ENCODE measurements around the gene APOBEC3G. TPM values are rescaled to one million over a fixed set of nuclear protein-coding genes. Genes with fewer than 3 reads are reported as not detected.
"Not testable (repeated sequence)": the region's sequence is repeated elsewhere in the genome, so short reads cannot be mapped to it uniquely, and the experiment has no call there.

APOBEC3G gene
- total and polyA plus RNA-seq, 2 donors (not counting 1 experiment from before 2014, with no cell fraction given) = 94.2 to 96.6 TPM

- 98% methylated on average over 11 of the region's 11 CpGs for WGBS (ENCODE audit: insufficient coverage)
Observed at GRCh38 chr22:39055658-39056057, 21.4 kb upstream of the APOBEC3G start.

GRCh38 chr22:39061290-39061689, 15.8 kb upstream of the APOBEC3G start:
- H3K27ac Mint-ChIP-seq; CTCF ChIA-PET; H3K27me3 ChIP-seq (replicated peaks in 1 of 4; ENCODE audit: control extremely low read depth in 1 of 4, control insufficient read depth in 3 of 4, insufficient read depth in 4 of 4, low read length in 3 of 4); H4K20me1 ChIP-seq (ENCODE audit: control insufficient read depth, insufficient read depth, low read length, poor library complexity, severe bottlenecking); H3K4me3 Mint-ChIP-seq; H3K36me3 ChIP-seq (replicated peaks in 1 of 2; ENCODE audit: control extremely low read depth in 1 of 2, control insufficient read depth in 1 of 2, extremely low read depth in 1 of 2, insufficient read depth in 2 of 2, low read length in 1 of 2); H3K27me3 Mint-ChIP-seq; ATAC-seq (ENCODE audit: low read depth); H3K9me3 Mint-ChIP-seq (ENCODE audit: insufficient read depth): not testable (repeated sequence)
- Histone ChIP-seq H3K9ac (ENCODE audit: low read length) (peak overlapping the region; percentile 45), H3K9me3 (ENCODE audit: control extremely low read depth in 1 of 3, control insufficient read depth in 2 of 3, insufficient read depth in 1 of 3, low read length in 2 of 3) (peaks cover 0 to 12% (median 0%) of the 10 kb centered on the region in 3 donors), H3K4me2 (replicated peaks; ENCODE audit: low read depth, low read length, poor library complexity, severe bottlenecking) (peak overlapping the region; percentile 61), H3K27ac (ENCODE audit: low read length in 2 of 2) (peak overlapping the region; percentile 97 to 98), H3K4me3 (ENCODE audit: control extremely low read depth in 1 of 5, extremely low read depth in 1 of 5, insufficient read depth in 1 of 5, low read depth in 2 of 5, low read length in 4 of 5) (peak overlapping the region in 2 of 5 experiments; percentile 9 to 15), H2AFZ (ENCODE audit: insufficient read depth, low read depth, low read length, poor library complexity, severe bottlenecking) (peak overlapping the region; percentile 47), H3K79me2 (ENCODE audit: control insufficient read depth, insufficient read depth, low read length) (peaks cover 20% of the 10 kb centered on the region), H3K4me1 (ENCODE audit: control insufficient read depth in 2 of 2, insufficient read depth in 2 of 2, low read length in 2 of 2) (peaks cover 74 to 80% of the 10 kb centered on the region in 2 donors)
- peak; percentile 62 for DNase-seq
- POLR2A ChIA-PET = interaction anchor here (0.9 kb wide), 1 partner anchor 20 kb away, joined by 3 read pairs; no protein-coding TSS in a partner anchor
- peaks cover 22% of the 10 kb centered on the region for H3K4me1 Mint-ChIP-seq
- WGBS (ENCODE audit: insufficient coverage) = 28% methylated on average over 5 of the region's 6 CpGs
- intact Hi-C loops (cut with micrococcal nuclease) = loop anchor here (2.0 kb wide), 1 partner anchor 14 kb away; no protein-coding TSS in a partner anchor

More at GRCh38 chr22:39055658-39056057, 21.4 kb upstream of the APOBEC3G start:
- ChIA-PET POLR2A (no interaction called here), CTCF (no interaction called here)
- Mint-ChIP-seq H3K4me1 (peaks cover 28% of the 10 kb centered on the region), H3K4me3 (no peak overlapping the region), H3K9me3 (ENCODE audit: insufficient read depth) (no peaks in the 10 kb centered on the region), H3K27me3 (no peaks in the 10 kb centered on the region), H3K27ac (peak overlapping the region; percentile 15)
- Histone ChIP-seq H4K20me1 (ENCODE audit: control insufficient read depth, insufficient read depth, low read length, poor library complexity, severe bottlenecking) (no peaks in the 10 kb centered on the region), H3K27me3 (replicated peaks in 1 of 4; ENCODE audit: control extremely low read depth in 1 of 4, control insufficient read depth in 3 of 4, insufficient read depth in 4 of 4, low read length in 3 of 4) (no peaks in the 10 kb centered on the region), H3K4me1 (ENCODE audit: control insufficient read depth in 2 of 2, insufficient read depth in 2 of 2, low read length in 2 of 2) (peaks cover 43 to 52% of the 10 kb centered on the region in 2 donors), H3K27ac (ENCODE audit: low read length in 2 of 2) (peak overlapping the region in 1 of 2 donors; percentile 52), H3K4me3 (ENCODE audit: control extremely low read depth in 1 of 5, extremely low read depth in 1 of 5, insufficient read depth in 1 of 5, low read depth in 2 of 5, low read length in 4 of 5) (no peak overlapping the region), H2AFZ (ENCODE audit: insufficient read depth, low read depth, low read length, poor library complexity, severe bottlenecking) (no peak overlapping the region), H3K36me3 (replicated peaks in 1 of 2; ENCODE audit: control extremely low read depth in 1 of 2, control insufficient read depth in 1 of 2, extremely low read depth in 1 of 2, insufficient read depth in 2 of 2, low read length in 1 of 2) (no peaks in the 10 kb centered on the region), H3K79me2 (ENCODE audit: control insufficient read depth, insufficient read depth, low read length) (peaks cover 64% of the 10 kb centered on the region), H3K9ac (ENCODE audit: low read length) (no peak overlapping the region), H3K4me2 (replicated peaks; ENCODE audit: low read depth, low read length, poor library complexity, severe bottlenecking) (no peak overlapping the region), H3K9me3 (ENCODE audit: control extremely low read depth in 1 of 3, control insufficient read depth in 2 of 3, insufficient read depth in 1 of 3, low read length in 2 of 3) (peaks cover 0 to 21% (median 0%) of the 10 kb centered on the region in 3 donors)
- no peak for DNase-seq
- intact Hi-C loops (cut with micrococcal nuclease) = no loop called here
- TF ChIP-seq EZH2 (IDR thresholded peaks at IDR 0.05; ENCODE audit: borderline replicate concordance, insufficient read depth, low read depth, low read length, poor library complexity, severe bottlenecking) (no peak), CTCF (IDR thresholded peaks at IDR 0.05) (no peak)
- ATAC-seq (ENCODE audit: low read depth) = no peak

GRCh38 chr22:39061951-39062350, 15.1 kb upstream of the APOBEC3G start:
- peaks cover 0 to 12% (median 0%) of the 10 kb centered on the region in 3 donors for H3K9me3 ChIP-seq (ENCODE audit: control extremely low read depth in 1 of 3, control insufficient read depth in 2 of 3, insufficient read depth in 1 of 3, low read length in 2 of 3)
- 91% methylated on average over 10 of the region's 10 CpGs for WGBS (ENCODE audit: insufficient coverage)

More at GRCh38 chr22:39061951-39062350, 15.1 kb upstream of the APOBEC3G start:
- H3K27ac Mint-ChIP-seq; H2AFZ ChIP-seq (ENCODE audit: insufficient read depth, low read depth, low read length, poor library complexity, severe bottlenecking); H3K27me3 ChIP-seq (replicated peaks in 1 of 4; ENCODE audit: control extremely low read depth in 1 of 4, control insufficient read depth in 3 of 4, insufficient read depth in 4 of 4, low read length in 3 of 4); CTCF ChIA-PET; H4K20me1 ChIP-seq (ENCODE audit: control insufficient read depth, insufficient read depth, low read length, poor library complexity, severe bottlenecking); ATAC-seq (ENCODE audit: low read depth); H3K9ac ChIP-seq (ENCODE audit: low read length); H3K4me3 Mint-ChIP-seq; DNase-seq; H3K27me3 Mint-ChIP-seq; POLR2A ChIA-PET; H3K9me3 Mint-ChIP-seq (ENCODE audit: insufficient read depth); H3K36me3 ChIP-seq (replicated peaks in 1 of 2; ENCODE audit: control extremely low read depth in 1 of 2, control insufficient read depth in 1 of 2, extremely low read depth in 1 of 2, insufficient read depth in 2 of 2, low read length in 1 of 2): not testable (repeated sequence)
- peak overlapping the region in 1 of 5 experiments; percentile 15 for H3K4me3 ChIP-seq (ENCODE audit: control extremely low read depth in 1 of 5, extremely low read depth in 1 of 5, insufficient read depth in 1 of 5, low read depth in 2 of 5, low read length in 4 of 5)
- peaks cover 68 to 79% of the 10 kb centered on the region in 2 donors for H3K4me1 ChIP-seq (ENCODE audit: control insufficient read depth in 2 of 2, insufficient read depth in 2 of 2, low read length in 2 of 2)
- H3K27ac ChIP-seq (ENCODE audit: low read length in 2 of 2) = peak overlapping the region; percentile 97 to 98
- peaks cover 22% of the 10 kb centered on the region for H3K79me2 ChIP-seq (ENCODE audit: control insufficient read depth, insufficient read depth, low read length)
- intact Hi-C loops (cut with micrococcal nuclease) = loop anchor here (2.0 kb wide), 1 partner anchor 13 kb away; no protein-coding TSS in a partner anchor
- peak overlapping the region; percentile 61 for H3K4me2 ChIP-seq (replicated peaks; ENCODE audit: low read depth, low read length, poor library complexity, severe bottlenecking)
- H3K4me1 Mint-ChIP-seq = peaks cover 22% of the 10 kb centered on the region
